Stimulated activated CD8-positive, alpha-beta memory T cell treated with anti-CD3 and anti-CD28 coated beads, Interleukin-7, amount 100 ng/mL, for 1 hour (primary cell): Measurements from ENCODE around the gene GNAI3.

Experiments used
- DNase-seq, 2 donors: peaks; one replicate each; pipeline ENCODE4 v3.0.0-alpha.2; 2020; ENCODE audit warnings: low read depth in 2 of 2

Gene GNAI3

DNA sequence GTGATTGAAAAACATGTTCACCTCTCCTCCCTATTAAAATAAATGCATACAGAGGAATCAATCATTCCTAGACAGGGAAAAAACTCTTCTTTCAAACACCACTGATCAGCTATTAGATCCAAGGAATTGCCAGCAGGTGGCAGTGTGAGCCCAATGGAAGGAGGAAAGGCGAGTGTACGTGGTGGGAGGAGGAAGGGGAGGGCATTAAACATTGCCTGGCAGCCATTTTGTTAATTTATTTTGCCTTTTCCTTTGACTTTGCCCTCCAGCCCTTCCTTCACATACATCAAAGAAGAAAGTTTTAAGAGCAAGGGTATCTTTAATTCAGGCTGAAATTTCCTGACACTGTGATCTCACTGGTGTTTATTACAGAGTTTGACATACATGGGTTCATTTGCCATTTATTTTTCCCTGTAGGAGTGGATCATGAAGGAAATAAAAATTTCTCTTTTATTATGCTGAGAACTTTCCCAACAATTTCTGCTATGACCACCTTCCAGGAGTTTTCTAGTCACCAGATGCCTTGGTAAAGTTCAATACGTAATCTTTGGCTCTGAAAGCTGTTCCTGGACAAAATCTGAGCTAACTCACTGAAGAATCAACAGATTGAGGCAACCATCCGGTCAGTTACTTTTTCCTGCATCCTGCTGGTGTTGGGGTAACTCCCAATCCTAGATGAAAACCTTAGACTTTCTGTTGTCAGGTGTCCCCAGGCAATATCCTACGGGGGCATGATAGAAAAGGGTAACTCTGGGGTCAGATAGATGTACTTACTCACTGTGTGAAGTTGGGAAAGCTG is 1.9 kb upstream of the GNAI3 start:
- peak; percentile 73 to 88 for DNase-seq

DNA sequence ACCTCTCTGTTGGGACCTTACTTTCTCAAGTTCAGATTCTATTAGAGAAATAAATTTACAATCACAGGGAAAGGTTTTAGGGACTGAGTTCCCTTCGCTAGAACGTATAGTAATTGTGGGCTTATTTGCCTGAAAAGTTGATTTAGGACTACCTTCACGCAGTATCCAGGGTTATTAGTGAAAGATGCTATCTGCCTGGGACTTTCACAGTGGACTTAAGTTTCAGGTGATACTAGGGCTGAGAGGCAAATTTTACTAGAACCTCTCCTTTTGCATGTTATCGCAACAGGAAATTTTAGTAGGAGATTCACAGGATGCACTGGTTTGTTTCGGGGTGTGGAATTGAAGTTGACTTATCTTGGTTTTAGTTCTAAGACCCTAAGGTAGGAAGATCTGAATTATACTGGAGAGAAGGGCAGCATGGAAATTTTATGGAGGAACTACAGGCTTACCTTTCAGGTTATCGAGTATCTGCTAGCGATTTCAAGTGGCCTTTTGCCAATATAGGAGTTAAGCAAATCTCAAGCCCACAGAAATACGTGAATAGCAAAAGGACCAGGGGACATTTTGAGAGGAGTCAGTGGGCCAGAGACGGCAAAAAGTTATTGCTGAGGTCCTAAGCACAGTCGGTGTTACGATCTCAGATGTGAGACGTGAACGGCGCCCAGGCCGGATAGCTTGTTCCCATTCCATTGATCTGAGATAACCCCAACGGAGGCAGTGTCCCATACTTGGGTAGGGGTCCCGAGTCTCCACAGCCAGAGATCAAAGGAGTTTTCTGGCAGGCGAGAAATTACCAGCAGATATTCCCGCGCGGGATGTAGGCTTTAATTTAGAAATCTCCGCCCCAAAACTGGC is 723 bp upstream of the GNAI3 start:
- DNase-seq: peak in 1 of 2 donors; percentile 9

GRCh38 chr1:109556563-109556962 is 8.1 kb downstream of the GNAI3 start:
- no peak for DNase-seq

GRCh38 chr1:109557520-109557919 is 9.1 kb downstream of the GNAI3 start:
- no peak for DNase-seq

DNA sequence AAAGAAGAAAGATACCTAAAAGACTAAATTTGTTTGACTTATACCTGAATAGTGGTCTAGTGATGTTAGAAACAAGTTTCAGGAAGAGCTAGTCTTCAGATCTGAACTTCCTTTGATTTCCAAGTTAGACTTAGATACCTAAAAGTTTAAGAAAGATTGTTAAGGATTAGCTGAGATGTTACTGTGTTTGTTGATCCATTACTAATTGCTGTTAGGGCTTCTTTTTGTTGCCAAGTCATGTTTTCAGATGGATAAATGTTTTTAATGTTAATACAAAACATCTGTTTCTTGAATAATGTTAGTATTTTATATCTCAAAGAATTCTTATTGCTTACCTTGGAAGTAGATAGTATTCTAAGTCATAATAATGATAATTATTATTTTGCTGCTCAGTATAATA is 11.6 kb downstream of the GNAI3 start:
- no peak for DNase-seq

- no peak for DNase-seq
Observed at GRCh38 chr1:109564194-109564878, 15.9 kb downstream of the GNAI3 start.

- no peak for DNase-seq
Observed at GRCh38 chr1:109565241-109565640, 16.8 kb downstream of the GNAI3 start.

- no peak for DNase-seq
Observed at GRCh38 chr1:109566982-109567381, 18.6 kb downstream of the GNAI3 start.

GRCh38 chr1:109567877-109568672 is 19.7 kb downstream of the GNAI3 start:
- no peak for DNase-seq

DNA sequence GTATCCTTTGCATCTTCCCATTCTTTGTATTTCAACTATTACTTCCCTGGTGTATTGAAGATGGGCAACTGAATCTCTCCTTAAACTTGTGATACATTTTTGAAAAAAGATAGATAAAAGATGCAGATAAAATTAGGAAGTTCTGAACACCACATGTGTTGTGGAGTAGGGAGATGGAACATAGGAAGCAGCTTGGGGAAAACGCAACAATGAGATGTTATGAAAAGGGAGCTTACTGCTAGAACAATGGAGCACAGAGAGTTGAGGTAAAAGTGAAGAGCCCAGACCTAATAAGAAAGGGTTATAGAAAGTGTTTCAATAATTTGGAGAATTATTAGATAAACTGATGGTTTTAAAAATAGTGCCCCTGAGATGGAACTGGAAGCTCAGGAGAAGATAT is 20.9 kb downstream of the GNAI3 start:
- no peak for DNase-seq

DNA sequence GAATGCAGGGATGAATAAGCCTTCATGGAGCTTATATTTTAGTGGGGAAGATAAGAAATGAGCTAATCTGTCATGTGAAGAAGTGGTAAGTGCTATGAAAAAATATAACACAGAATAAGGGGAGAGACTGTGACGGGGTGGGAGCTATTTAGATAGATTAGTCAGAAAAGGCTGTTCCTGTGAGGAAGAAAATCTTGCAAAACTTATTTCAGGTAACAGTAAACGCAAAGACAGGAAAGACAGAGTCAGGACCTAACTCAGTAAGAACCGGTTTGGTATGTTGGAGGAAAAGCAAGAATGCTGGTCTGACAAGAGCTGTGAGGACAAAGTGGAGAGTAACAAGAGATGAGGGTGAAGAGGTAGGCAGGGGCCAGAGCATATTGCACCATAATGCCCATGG is 22.0 kb downstream of the GNAI3 start:
- DNase-seq: no peak

DNA sequence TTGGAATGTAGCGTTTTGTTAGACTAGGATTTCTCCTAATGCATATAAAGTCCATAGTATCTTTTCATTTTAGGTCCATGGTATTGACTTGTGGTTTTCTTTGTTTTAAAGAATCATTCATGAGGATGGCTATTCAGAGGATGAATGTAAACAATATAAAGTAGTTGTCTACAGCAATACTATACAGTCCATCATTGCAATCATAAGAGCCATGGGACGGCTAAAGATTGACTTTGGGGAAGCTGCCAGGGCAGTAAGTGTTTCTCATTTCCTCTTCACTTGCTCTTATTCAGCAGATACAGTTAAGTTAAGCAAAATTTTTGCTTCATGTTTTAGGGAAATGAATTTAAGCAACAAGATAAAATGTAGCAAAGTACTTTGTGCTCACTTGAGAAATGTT is 25.4 kb downstream of the GNAI3 start:
- DNase-seq: no peak

- DNase-seq: no peak
Observed at GRCh38 chr1:109578947-109579443, 30.6 kb downstream of the GNAI3 start.

DNA sequence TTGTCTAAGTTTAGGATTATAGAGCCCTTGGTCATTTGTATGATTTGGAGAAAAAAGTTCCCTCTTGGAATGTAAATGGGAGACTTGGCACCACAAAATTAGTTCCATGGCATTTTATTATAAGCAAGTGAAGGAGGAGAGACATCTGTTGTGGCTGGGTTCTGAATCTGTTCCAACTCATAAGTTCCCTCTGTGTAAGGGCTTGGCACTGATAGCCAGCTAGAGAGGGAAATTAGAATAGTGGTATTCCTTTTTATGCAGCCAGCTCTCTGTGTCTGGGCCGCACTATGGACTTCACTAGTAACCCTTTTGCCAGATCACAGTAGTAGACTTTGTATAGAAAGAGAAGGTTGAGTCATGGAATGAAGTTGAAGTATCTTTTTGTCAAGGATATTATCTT is 31.1 kb downstream of the GNAI3 start:
- DNase-seq: no peak

GRCh38 chr1:109582021-109582420 is 33.6 kb downstream of the GNAI3 start:
- DNase-seq: no peak

DNA sequence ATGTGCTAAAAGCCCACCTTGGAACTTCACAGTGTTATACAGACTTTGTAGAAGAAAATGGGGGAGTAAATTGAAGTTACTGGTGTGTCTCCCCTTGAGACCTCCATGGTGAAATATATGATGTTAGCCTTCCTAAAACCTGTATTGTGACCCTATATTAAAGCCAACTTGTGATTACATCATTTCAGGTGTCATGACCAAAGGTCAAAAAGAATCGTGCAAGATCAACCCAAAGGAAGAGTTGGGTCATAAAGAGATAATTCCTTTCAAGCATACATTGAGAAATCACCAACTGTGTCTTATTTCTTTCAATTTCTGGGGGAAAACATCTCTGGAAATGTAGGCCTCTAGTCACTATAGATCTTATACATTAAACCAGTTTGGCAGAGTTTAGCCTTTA is 36.4 kb downstream of the GNAI3 start:
- DNase-seq: no peak

GRCh38 chr1:109586055-109586454 is 37.6 kb downstream of the GNAI3 start:
- no peak for DNase-seq

DNA sequence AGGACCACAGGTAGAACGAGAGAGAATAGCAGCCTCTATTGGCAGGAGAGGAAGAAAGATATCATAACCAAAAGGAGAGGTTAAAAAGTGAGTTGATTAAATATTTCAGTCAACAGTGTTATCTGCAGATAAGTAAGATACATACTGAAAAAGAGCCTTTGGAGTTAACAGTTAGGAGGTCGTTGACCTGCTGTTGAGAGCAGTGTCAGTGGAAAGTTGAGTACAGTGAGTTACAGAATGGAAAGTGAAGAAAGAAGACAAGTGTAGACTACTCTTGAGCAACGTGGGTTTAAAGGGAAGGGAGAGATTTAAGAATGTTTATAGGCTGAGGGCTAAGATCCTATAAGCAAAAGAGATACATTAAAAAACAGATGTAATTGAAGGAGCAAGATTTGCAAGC is 40.8 kb downstream of the GNAI3 start:
- DNase-seq: no peak

- no peak for DNase-seq
Observed at GRCh38 chr1:109589679-109590078, 41.3 kb downstream of the GNAI3 start.

DNA sequence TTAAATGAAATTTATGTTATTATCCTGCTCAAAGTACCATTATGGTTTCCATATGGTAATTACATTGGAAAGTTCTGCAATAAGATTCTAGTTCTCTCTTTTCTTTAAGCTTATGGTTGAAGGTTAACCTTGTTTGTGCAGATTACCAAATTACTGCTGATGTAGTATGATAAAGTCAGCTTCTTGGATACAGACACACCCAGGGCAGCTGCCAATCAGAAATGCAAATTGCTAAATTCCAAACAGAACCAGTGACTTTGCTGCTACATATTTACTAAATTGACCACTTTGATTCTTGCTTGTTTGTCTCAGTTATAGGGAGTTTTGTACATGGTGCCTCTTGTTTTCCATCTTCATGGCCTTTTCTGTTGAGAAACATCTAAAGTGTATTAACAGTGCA is 44.5 kb downstream of the GNAI3 start:
- no peak for DNase-seq

DNA sequence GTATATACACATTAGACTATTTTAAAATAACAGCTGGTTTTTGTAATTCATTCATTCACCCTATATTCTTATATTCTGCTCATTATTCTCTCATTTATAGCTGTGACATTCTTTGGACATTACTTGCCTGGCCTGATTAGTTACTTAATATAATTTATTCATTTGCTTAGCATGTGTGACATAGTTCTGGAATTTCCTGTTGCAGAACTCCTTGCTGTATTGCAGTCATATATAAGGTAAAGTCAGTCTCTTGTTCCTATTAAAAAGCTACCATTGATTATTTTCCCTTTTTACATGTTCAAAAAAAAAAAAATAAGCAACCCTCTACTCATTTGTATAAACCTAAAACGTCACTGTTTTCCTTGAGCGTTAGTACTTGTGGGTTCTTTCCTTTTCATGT is 47.1 kb downstream of the GNAI3 start:
- DNase-seq: no peak

DNA sequence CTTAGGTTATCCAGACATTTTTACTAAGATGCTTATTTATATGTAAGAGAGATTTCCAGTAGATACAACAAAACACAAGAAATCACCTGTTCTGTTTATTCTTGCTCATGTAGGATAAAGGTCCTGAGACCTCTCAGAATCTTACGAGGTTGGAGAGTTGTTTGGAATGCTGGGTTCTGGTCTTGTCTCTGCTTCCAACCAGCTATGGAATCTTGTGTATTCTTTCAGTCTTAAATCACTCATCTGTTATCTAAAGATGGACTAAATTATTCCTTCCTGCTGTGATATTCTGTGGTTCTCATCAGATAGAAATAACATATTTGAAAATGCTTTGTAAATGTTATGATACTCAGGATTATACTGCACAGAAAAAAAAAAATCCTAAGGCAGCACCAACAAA is 49.7 kb downstream of the GNAI3 start:
- no peak for DNase-seq
